DLD1 (cell line): ENCODE data around the gene ANKRD11.
"Not testable (repeated sequence)": the region's sequence is repeated elsewhere in the genome, so short reads cannot be mapped to it uniquely, and the experiment has no call there.

Experiments
- in situ Hi-C: cut with HindIII; loops from 2 replicates; pipeline ENCODE4 v1.10.0; 2017; ENCODE audit warnings: low sequenced_read_pairs

ANKRD11 gene

GRCh38 chr16:89409161-89409711, 81.1 kb downstream of the ANKRD11 start:
- in situ Hi-C loops = no loop called here

GRCh38 chr16:89408315-89408714, 82.0 kb downstream of the ANKRD11 start:
- in situ Hi-C loops = no loop called here

- in situ Hi-C loops = no loop called here
These were observed 82.4 kb downstream of the ANKRD11 start for GRCh38 chr16:89407925-89408300.

GRCh38 chr16:89407282-89407924, 83.0 kb downstream of the ANKRD11 start:
- in situ Hi-C loops = no loop called here

GRCh38 chr16:89406277-89406888, 84.0 kb downstream of the ANKRD11 start:
- in situ Hi-C loops = no loop called here

- in situ Hi-C loops = no loop called here
These were observed 85.8 kb downstream of the ANKRD11 start for GRCh38 chr16:89404561-89404960.

- in situ Hi-C loops = no loop called here
These were observed 87.4 kb downstream of the ANKRD11 start for GRCh38 chr16:89402962-89403361.

- in situ Hi-C loops = no loop called here
These were observed 88.5 kb downstream of the ANKRD11 start for GRCh38 chr16:89401641-89402445.

- in situ Hi-C loops = no loop called here
These were observed 89.2 kb downstream of the ANKRD11 start for GRCh38 chr16:89401205-89401604.

GRCh38 chr16:89400740-89401139, 89.6 kb downstream of the ANKRD11 start:
- in situ Hi-C loops = no loop called here

- in situ Hi-C loops = no loop called here
These were observed 91.4 kb downstream of the ANKRD11 start for GRCh38 chr16:89398924-89399323.

- in situ Hi-C loops = no loop called here
These were observed 93.0 kb downstream of the ANKRD11 start for GRCh38 chr16:89397331-89397861.

- in situ Hi-C loops = no loop called here
These were observed 94.2 kb downstream of the ANKRD11 start for GRCh38 chr16:89396156-89396555.

- in situ Hi-C loops = no loop called here
These were observed 94.9 kb downstream of the ANKRD11 start for GRCh38 chr16:89395150-89396142.

GRCh38 chr16:89393738-89394406, 96.5 kb downstream of the ANKRD11 start:
- in situ Hi-C loops = no loop called here

GRCh38 chr16:89392881-89393737, 97.3 kb downstream of the ANKRD11 start:
- in situ Hi-C loops = no loop called here

GRCh38 chr16:89390224-89390583, 100.2 kb downstream of the ANKRD11 start:
- in situ Hi-C loops = not testable (repeated sequence)

GRCh38 chr16:89389504-89390223, 100.7 kb downstream of the ANKRD11 start:
- in situ Hi-C loops = not testable (repeated sequence)
